Progenitor cell of endocrine pancreas (in vitro differentiated cells): ENCODE measurements around the gene ANKRD33B. TPM values are rescaled to one million over a fixed set of nuclear protein-coding genes. Genes with fewer than 3 reads are reported as not detected.
A peak's percentile ranks its signal among the peaks of the same experiment; 100 is the strongest.

Experiments
- DNase-seq: peaks from one replicate; pipeline ENCODE4 v3.0.0; 2021; ENCODE audit warnings: low spot score; ENCODE audit not compliant: unreplicated experiment
- H3K27ac Mint-ChIP-seq: 2 replicates; pipeline ENCODE4 v1.8.0; 2021; ENCODE audit warnings: mild to moderate bottlenecking, moderate library complexity, mixed read lengths
- H3K27me3 Mint-ChIP-seq: 2 replicates; pipeline ENCODE4 v1.8.0; 2021; ENCODE audit warnings: mixed read lengths
- H3K36me3 Mint-ChIP-seq: 2 replicates; pipeline ENCODE4 v1.8.0; 2022; ENCODE audit warnings: mixed read lengths; ENCODE audit not compliant: insufficient read depth
- H3K4me1 Mint-ChIP-seq: 2 replicates; pipeline ENCODE4 v1.8.0; 2021; ENCODE audit warnings: low read depth, mixed read lengths
- H3K4me3 Mint-ChIP-seq: 2 replicates; pipeline ENCODE4 v1.8.0; 2021; ENCODE audit warnings: low read depth, mild to moderate bottlenecking, moderate library complexity, mixed read lengths
- H3K9me3 Mint-ChIP-seq: 2 replicates; pipeline ENCODE4 v1.8.0; 2021; ENCODE audit warnings: low read depth, mixed read lengths
- CTCF ChIP-seq: fragments of 200-600 bp; sonication (generic); IDR thresholded peaks from one replicate; pipeline ENCODE4 v1.5.0; 2021; ENCODE audit warnings: antibody characterized with exemption, mild to moderate bottlenecking; ENCODE audit not compliant: unreplicated experiment
- total RNA-seq: library from RNA; stranded (reverse); gene quantifications from 2 replicates; pipeline ENCODE4 v1.2.1, GENCODE V29; 2021

Gene ANKRD33B
- total RNA-seq, 1 donor from 2014 or later: 2.1 TPM

DNA sequence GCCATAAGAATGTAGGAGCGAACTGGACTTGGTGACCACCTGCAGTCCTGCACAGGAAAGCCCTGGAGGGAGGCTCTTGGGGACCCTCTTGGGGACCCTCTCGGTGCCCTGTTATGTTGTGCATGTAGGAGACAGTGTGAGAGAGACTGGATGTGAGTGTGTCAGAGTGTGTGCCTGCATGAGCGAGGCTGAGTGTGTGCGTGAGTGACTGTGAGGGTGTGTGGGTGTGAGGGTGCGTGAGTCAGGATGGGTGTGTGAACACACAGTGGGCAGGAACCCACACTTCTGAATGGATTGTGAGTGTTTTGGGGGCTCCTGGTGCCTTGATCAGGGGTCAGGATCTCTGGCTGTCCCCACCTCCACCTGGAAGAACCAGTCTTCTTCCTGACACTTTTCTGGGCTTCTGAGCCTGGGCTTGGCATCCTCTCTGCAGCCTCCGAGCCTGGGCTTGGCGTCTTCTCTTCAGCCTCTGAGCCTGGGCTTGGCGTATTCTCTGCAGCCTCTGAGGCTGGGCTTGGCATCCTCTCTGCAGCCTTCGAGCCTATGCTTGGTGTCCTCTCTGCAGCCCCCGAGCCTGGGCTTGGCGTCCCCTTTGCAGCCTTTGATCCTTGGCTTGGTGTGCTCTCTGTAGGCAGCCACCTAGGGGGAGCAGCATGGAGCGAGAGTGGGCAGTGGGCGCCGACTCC lies 25.6 kb upstream of the ANKRD33B start:
- peak overlapping the region; percentile 13 for H3K27ac Mint-ChIP-seq
- no peak for TF ChIP-seq CTCF
- H3K9me3 Mint-ChIP-seq: no peaks in the 10 kb centered on the region
- DNase-seq: no peak
- H3K4me1 Mint-ChIP-seq: peaks cover 11% of the 10 kb centered on the region
- H3K36me3 Mint-ChIP-seq: no peaks in the 10 kb centered on the region
- H3K27me3 Mint-ChIP-seq: peaks cover 33% of the 10 kb centered on the region
- H3K4me3 Mint-ChIP-seq: no peak overlapping the region

DNA sequence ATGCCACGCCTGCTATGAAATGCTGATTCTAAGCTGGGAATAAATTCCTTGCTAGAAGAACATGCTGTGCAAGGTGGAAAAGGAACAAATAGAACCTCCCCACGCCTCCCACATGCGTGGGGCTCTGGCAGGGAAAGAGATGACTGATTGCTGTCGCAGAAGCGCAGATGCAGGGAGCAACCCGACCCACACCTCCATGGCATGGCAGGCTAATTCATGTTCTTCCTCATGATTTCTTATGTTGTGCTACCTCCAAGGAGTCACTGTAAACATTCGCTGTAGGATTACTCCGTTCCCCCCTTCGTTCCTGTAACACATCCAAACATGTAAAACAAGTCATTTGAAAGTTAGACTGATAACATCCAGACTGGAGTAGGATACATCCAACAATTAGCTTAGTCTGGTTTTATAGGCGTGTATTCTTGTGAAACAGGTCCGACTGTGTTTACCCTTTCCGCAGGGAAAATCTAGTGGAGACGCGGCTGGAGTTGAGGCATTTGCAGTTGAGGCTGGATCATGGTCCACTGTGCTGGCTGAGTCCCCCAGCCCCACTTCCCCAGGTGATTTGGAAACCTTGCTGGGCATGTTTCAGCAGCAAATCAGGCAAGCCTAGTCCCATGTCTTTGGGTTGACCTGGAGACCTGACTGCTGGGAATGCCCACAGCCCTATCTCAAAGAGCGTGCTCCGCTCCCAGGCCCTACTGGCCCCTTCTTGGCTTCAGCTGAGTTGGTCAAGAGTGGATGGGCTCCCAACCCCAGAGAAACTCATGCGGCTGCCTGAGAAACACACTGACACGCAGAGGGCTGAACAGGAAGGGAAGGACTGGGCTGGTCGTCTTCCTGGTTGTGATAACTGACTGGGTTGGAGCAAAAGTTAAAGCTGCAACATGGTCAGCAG lies 24.8 kb upstream of the ANKRD33B start:
- Mint-ChIP-seq H3K4me1 (peaks cover 11% of the 10 kb centered on the region), H3K4me3 (no peak overlapping the region), H3K9me3 (no peaks in the 10 kb centered on the region), H3K36me3 (no peaks in the 10 kb centered on the region), H3K27ac (no peak overlapping the region), H3K27me3 (peaks cover 33% of the 10 kb centered on the region)
- DNase-seq: no peak
- TF ChIP-seq CTCF: no peak

DNA sequence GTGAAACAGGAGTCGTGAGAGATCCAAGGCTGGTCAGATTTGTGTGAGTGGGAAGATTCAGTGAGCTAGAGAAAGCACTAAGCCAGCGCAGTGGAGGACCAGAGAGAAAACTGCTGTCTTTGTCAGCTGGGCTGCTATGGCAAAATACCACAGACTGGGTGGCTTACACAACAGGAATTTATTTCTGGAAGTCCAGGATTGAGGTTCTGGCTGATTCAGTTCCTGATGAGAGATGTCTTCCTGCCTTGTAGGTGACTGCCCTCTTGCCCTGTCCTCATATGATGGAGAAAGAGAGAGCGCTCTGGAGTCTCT lies 24.2 kb upstream of the ANKRD33B start:
- Mint-ChIP-seq H3K27me3 (peaks cover 30% of the 10 kb centered on the region), H3K36me3 (no peaks in the 10 kb centered on the region), H3K4me3 (no peak overlapping the region), H3K27ac (no peak overlapping the region), H3K9me3 (no peaks in the 10 kb centered on the region), H3K4me1 (peaks cover 11% of the 10 kb centered on the region)
- no peak for TF ChIP-seq CTCF
- DNase-seq: no peak

DNA sequence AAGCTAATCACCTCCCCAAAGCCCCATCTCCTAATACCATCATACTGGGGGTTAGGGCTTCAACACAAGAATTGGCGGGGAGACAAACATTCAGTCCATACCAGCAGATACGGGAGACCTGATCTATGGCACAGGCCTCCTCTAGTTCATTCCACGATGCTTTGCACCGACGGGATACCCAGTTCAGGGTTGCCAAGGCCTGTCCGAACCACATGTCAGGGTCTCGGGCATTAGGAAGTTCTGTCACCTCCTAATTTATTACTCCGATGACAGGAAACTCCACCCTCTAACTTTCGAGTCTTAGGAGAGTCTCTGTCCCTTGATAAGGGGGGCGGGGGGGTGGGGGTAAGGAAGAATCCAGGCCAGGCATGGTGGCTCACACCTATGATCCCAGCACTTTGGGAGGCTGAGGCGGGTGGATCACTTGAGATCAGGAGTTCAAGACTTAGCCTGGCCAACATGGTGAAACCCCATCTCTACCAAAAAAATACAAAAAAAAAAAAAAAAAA lies 23.8 kb upstream of the ANKRD33B start:
- peaks cover 29% of the 10 kb centered on the region for H3K27me3 Mint-ChIP-seq
- H3K4me1 Mint-ChIP-seq: peaks cover 11% of the 10 kb centered on the region
- no peak for DNase-seq

More for the DNA sequence above, 23.8 kb upstream of the ANKRD33B start:
- no peak for TF ChIP-seq CTCF
- Mint-ChIP-seq H3K27ac (no peak overlapping the region), H3K4me3 (no peak overlapping the region), H3K9me3 (no peaks in the 10 kb centered on the region), H3K36me3 (no peaks in the 10 kb centered on the region)
